PC-9 (cell line): Measurements from ENCODE around the gene CRYBB1. TPM values are rescaled to one million over a fixed set of nuclear protein-coding genes. Genes with fewer than 3 reads are reported as not detected.

Experiments used
- BruUV-seq: library from RNA; stranded (reverse); fragments of 400-500 nt; replicated peaks from 2 replicates; lab custom pipeline; 2021; lab: Mats Ljungman, UMichigan
- CTCF ChIA-PET: fragments of 300-600 bp; sonication (Branson Sonifier 250); formaldehyde crosslinking; loops from one replicate; lab custom pipeline; 2022; ENCODE audit warnings: antibody characterized with exemption; lab: Charles Lee
- POLR2A ChIA-PET: fragments of 300-600 bp; sonication (Branson Sonifier 250); formaldehyde crosslinking; loops from one replicate; lab custom pipeline; 2022; ENCODE audit warnings: antibody characterized with exemption; ENCODE audit not compliant: unreplicated experiment; lab: Charles Lee
- DNase-seq, 2 experiments: peaks; one replicate each; pipeline versions ENCODE4 v3.0.0 to v3.0.0-alpha.2; 2015 to 2022; ENCODE audit warnings: mixed read lengths in 1 of 2
- H2AFZ ChIP-seq: fragments of 200-600 bp; sonication (generic); 2 replicates; pipeline ENCODE4 v1.8.1; 2017; ENCODE audit warnings: antibody characterized with exemption
- H3F3A ChIP-seq: fragments of 200-600 bp; sonication (generic); 2 replicates; pipeline ENCODE4 v1.8.1; 2017; ENCODE audit warnings: antibody characterized with exemption, mild to moderate bottlenecking, low read depth; ENCODE audit not compliant: insufficient read depth
- H3K27ac ChIP-seq: fragments of 200-600 bp; sonication (generic); 2 replicates; pipeline ENCODE4 v1.6.1; 2016; ENCODE audit warnings: mixed run types
- H3K27me3 ChIP-seq: fragments of 200-600 bp; sonication (generic); 2 replicates; pipeline ENCODE4 v1.6.1; 2016; ENCODE audit warnings: low read depth, mixed run types; ENCODE audit not compliant: insufficient read depth
- H3K36me3 ChIP-seq: fragments of 200-600 bp; sonication (generic); 2 replicates; pipeline ENCODE4 v1.6.1; 2016; ENCODE audit warnings: low read depth, mixed run types
- H3K4me1 ChIP-seq: fragments of 200-600 bp; sonication (generic); replicated peaks from 2 replicates; pipeline ENCODE4 v1.6.1; 2016; ENCODE audit warnings: mixed run types; ENCODE audit not compliant: insufficient read depth
- H3K4me2 ChIP-seq: fragments of 200-600 bp; sonication (generic); 2 replicates; pipeline ENCODE4 v1.6.1; 2017; ENCODE audit warnings: mixed run types
- H3K4me3 ChIP-seq: fragments of 200-600 bp; sonication (generic); 2 replicates; pipeline ENCODE4 v1.6.1; 2016; ENCODE audit warnings: mixed run types
- H3K79me2 ChIP-seq: fragments of 200-600 bp; sonication (generic); 2 replicates; pipeline ENCODE4 v1.6.1; 2017; ENCODE audit warnings: low read depth, mixed run types
- H3K9me2 ChIP-seq: fragments of 200-600 bp; sonication (generic); 2 replicates; pipeline ENCODE4 v1.8.1; 2017; ENCODE audit warnings: mild to moderate bottlenecking; ENCODE audit not compliant: insufficient read depth
- H3K9me3 ChIP-seq: fragments of 200-600 bp; sonication (generic); 2 replicates; pipeline ENCODE4 v1.8.1; 2016; ENCODE audit warnings: low read depth; ENCODE audit not compliant: insufficient read depth
- H4K20me1 ChIP-seq: fragments of 200-600 bp; sonication (generic); 2 replicates; pipeline ENCODE4 v1.8.1; 2017; ENCODE audit not compliant: insufficient read depth
- EZH2 ChIP-seq: fragments of 200-600 bp; sonication (generic); IDR thresholded peaks from 2 replicates; pipeline ENCODE4 v1.8.0; 2017; ENCODE audit warnings: antibody characterized with exemption, low read depth
- intact Hi-C: fragments of 100-400 bp; cut with micrococcal nuclease; formaldehyde crosslinking; loops from one replicate; pipeline ENCODE4 v1.10.0; 2022; ENCODE audit not compliant: unreplicated experiment
- total RNA-seq: library from RNA; stranded (reverse); gene quantifications from 2 replicates; pipeline ENCODE4 v1.2.3, GENCODE V29; 2021
- TF ChIP-seq, protein P1 (sequence below): fragments of 200-600 bp; sonication (generic); conservative IDR thresholded peaks from 2 replicates; pipeline ENCODE4 v1.6.1; 2017; ENCODE audit warnings: mixed run types, antibody characterized with exemption, mild to moderate bottlenecking, moderate library complexity

Gene CRYBB1
- total RNA-seq, 1 experiment from 2014 or later: not detected

DNA sequence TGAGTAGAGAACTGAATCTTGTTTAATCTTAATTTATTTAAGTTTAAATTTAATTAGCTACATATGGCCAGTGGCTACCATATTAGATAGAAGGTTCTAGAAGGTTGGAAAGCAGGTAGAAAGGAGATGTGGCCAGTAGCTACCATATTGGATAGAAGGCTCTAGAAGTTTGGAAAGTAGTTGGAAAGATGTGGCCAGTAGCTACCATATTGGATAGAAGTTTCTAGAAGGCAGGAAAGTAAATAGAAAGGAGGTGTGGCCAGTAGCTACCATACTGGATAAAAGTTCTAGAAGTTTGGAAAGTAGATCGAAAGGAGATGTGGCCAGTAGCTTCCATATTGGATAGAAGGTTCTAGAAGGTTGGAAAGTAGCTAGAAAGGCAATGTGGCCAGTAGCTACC, 6.2 kb upstream of the CRYBB1 start:
- H3K4me2 ChIP-seq: no peak overlapping the region
- no peak for DNase-seq
- no TSS peak for BruUV-seq
- TF ChIP-seq, protein P1, sequence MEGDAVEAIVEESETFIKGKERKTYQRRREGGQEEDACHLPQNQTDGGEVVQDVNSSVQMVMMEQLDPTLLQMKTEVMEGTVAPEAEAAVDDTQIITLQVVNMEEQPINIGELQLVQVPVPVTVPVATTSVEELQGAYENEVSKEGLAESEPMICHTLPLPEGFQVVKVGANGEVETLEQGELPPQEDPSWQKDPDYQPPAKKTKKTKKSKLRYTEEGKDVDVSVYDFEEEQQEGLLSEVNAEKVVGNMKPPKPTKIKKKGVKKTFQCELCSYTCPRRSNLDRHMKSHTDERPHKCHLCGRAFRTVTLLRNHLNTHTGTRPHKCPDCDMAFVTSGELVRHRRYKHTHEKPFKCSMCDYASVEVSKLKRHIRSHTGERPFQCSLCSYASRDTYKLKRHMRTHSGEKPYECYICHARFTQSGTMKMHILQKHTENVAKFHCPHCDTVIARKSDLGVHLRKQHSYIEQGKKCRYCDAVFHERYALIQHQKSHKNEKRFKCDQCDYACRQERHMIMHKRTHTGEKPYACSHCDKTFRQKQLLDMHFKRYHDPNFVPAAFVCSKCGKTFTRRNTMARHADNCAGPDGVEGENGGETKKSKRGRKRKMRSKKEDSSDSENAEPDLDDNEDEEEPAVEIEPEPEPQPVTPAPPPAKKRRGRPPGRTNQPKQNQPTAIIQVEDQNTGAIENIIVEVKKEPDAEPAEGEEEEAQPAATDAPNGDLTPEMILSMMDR: no peak
- no peak for TF ChIP-seq EZH2
- no peaks in the 10 kb centered on the region for H3K36me3 ChIP-seq
- no peak overlapping the region for H2AFZ ChIP-seq
- intact Hi-C loops: no loop called here
- no peak overlapping the region for H3K27ac ChIP-seq
- H3K9me2 ChIP-seq: no peaks in the 10 kb centered on the region
- no peak overlapping the region for H3K4me3 ChIP-seq
- POLR2A ChIA-PET: no interaction called here
- peaks cover 39% of the 10 kb centered on the region; the same call in 1 of the 2 replicates for H3K27me3 ChIP-seq
- no peaks in the 10 kb centered on the region for H4K20me1 ChIP-seq
- no peaks in the 10 kb centered on the region for H3F3A ChIP-seq
- CTCF ChIA-PET: no interaction called here
- no peaks in the 10 kb centered on the region for H3K4me1 ChIP-seq
- no peaks in the 10 kb centered on the region for H3K9me3 ChIP-seq
- no peaks in the 10 kb centered on the region for H3K79me2 ChIP-seq

DNA sequence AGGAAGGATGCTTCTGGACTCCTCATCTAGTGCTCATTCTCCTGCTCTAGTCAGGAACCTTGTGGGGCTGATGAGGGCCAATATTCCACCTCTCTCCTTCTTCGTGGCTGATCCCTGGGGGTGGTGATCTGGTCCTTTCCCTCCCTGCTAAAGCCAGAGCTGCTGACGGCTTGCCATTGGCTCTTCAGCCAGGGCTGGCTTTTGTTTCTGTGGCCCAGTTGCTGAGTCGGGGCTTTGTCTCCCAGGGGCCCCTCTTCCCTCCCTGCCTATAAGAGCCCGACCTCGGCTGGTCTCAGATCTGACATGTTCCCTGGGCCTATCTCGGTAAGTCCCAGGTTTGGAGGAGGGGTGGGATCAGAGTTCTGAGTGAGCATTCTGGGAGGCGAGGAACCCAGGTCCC, 3.8 kb upstream of the CRYBB1 start, which contains the start of gene CRYBA4:
CRYBA4 (plus strand) TSS at position 301 of the 400 bp plus-strand sequence. CDS start 634 bp downstream, outside the sequence.
- H4K20me1 ChIP-seq: no peaks in the 10 kb centered on the region
- BruUV-seq: no TSS peak

GRCh38 chr22:26620197-26620596, 2.4 kb upstream of the CRYBB1 start:
- no peaks in the 10 kb centered on the region for H3K79me2 ChIP-seq
- POLR2A ChIA-PET: no interaction called here
- BruUV-seq: no TSS peak

More for the DNA sequence above, 3.8 kb upstream of the CRYBB1 start, which contains the start of gene CRYBA4:
- no peaks in the 10 kb centered on the region for H3K79me2 ChIP-seq
- no peak within 1 kb of the TSS for H3K4me2 ChIP-seq
- H3K27ac ChIP-seq: no peak within 1 kb of the TSS
- no peaks in the 10 kb centered on the region for H3F3A ChIP-seq
- intact Hi-C loops: no loop called here
- H3K9me3 ChIP-seq: no peaks in the 10 kb centered on the region
- CTCF ChIA-PET: no interaction called here
- no peak within 1 kb of the TSS for H2AFZ ChIP-seq
- peaks cover 53% of the 10 kb centered on the region; the same call in 1 of the 2 replicates for H3K27me3 ChIP-seq
- no peaks in the 10 kb centered on the region for H3K36me3 ChIP-seq
- no peaks in the 10 kb centered on the region for H3K4me1 ChIP-seq
- DNase-seq: no peak
- TF ChIP-seq EZH2: no peak
- TF ChIP-seq, protein P1: no peak
- H3K4me3 ChIP-seq: no peak within 1 kb of the TSS
- H3K9me2 ChIP-seq: no peaks in the 10 kb centered on the region
- POLR2A ChIA-PET: interaction anchor here (0.6 kb wide), 1 partner anchor 1213 kb away, joined by 7 read pairs; no protein-coding TSS in a partner anchor

More at GRCh38 chr22:26620197-26620596, 2.4 kb upstream of the CRYBB1 start:
- no peak overlapping the region for H2AFZ ChIP-seq
- no peaks in the 10 kb centered on the region for H3F3A ChIP-seq
- no peaks in the 10 kb centered on the region for H4K20me1 ChIP-seq
- no peak overlapping the region for H3K27ac ChIP-seq
- no peak overlapping the region for H3K4me3 ChIP-seq
- no peak for DNase-seq
- H3K4me1 ChIP-seq: no peaks in the 10 kb centered on the region
- H3K4me2 ChIP-seq: no peak overlapping the region
- intact Hi-C loops: no loop called here
- no peaks in the 10 kb centered on the region for H3K9me3 ChIP-seq
- CTCF ChIA-PET: no interaction called here
- peaks cover 62% of the 10 kb centered on the region for H3K27me3 ChIP-seq
- no peak for TF ChIP-seq EZH2
- TF ChIP-seq, protein P1: no peak
- no peaks in the 10 kb centered on the region for H3K9me2 ChIP-seq
- no peaks in the 10 kb centered on the region for H3K36me3 ChIP-seq
